Activated gamma-delta T cell (primary cell): ENCODE measurements around the gene MINAR2.

Source experiments
- DNase-seq: peaks from one replicate; lab custom pipeline; 2025; lab: John Stamatoyannopoulos, UW

Gene MINAR2

GRCh38 chr5:129771058-129771838 lies 23.4 kb downstream of the MINAR2 start:
- no peak for DNase-seq

GRCh38 chr5:129773376-129773775 lies 25.5 kb downstream of the MINAR2 start:
- no peak for DNase-seq

- DNase-seq, result no peak
Measured at GRCh38 chr5:129781594-129781993, 33.7 kb downstream of the MINAR2 start.

DNA sequence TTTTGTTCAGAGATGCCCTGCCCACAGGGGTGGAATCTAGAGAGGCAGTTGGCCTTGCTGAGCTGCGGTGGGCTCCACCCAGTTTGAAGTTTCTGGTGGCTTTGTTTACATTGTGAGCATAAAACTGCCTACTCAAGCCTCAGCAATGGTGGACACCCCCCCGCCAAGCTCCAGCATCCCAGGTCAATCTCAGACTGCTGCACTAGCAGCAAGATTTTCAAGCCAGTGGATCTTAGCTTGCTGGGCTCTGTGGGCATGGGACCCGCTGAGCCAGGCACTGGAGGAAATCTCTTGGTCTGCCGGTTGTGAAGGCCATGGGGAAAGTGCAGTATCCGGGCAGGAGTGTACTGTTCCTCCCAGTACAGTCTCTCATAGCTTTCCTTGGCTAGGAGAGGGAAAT lies 55.5 kb downstream of the MINAR2 start:
- DNase-seq, result no peak

- DNase-seq, result no peak
Measured at GRCh38 chr5:129804705-129805104, 56.8 kb downstream of the MINAR2 start.

- no peak for DNase-seq
Measured at GRCh38 chr5:129807162-129807814, 59.4 kb downstream of the MINAR2 start.
